Thyroid gland (tissue), 4 donors: ENCODE data around the gene DSC2. TPM values are rescaled to one million over a fixed set of nuclear protein-coding genes. Genes with fewer than 3 reads are reported as not detected.
"Not testable (repeated sequence)": the region's sequence is repeated elsewhere in the genome, so short reads cannot be mapped to it uniquely, and the experiment has no call there.

Experiments used
- DNase-seq, 2 donors: peaks; one replicate each; pipeline ENCODE4 v3.0.0-alpha.2; 2019
- H3K27ac ChIP-seq, 3 donors: fragments of 200-600 bp; sonication (generic); 1 replicate in 2 of 3; 2 replicates in 1 of 3; pipeline ENCODE4 v1.5.1; 2016 to 2019; ENCODE audit warnings: mild to moderate bottlenecking in 1 of 3, moderate library complexity in 1 of 3
- H3K27me3 ChIP-seq: fragments of 200-600 bp; sonication (generic); one replicate; pipeline ENCODE4 v1.5.1; 2019
- H3K36me3 ChIP-seq, 2 donors: fragments of 200-600 bp; sonication (generic); one replicate each; pipeline ENCODE4 v1.5.1; 2016 to 2019
- H3K4me1 ChIP-seq, 2 donors: fragments of 200-600 bp; sonication (generic); one replicate each; pipeline ENCODE4 v1.5.1; 2017 to 2019
- H3K4me3 ChIP-seq, 3 donors: fragments of 200-600 bp; sonication (generic); replicated peaks in 1 of 3; 1 replicate in 2 of 3; 2 replicates in 1 of 3; pipeline ENCODE4 v1.5.1; 2016; ENCODE audit warnings: mild to moderate bottlenecking in 1 of 3
- H3K9me3 ChIP-seq: fragments of 200-600 bp; sonication (generic); one replicate; pipeline ENCODE4 v1.5.1; 2017
- POLR2A ChIP-seq, 2 donors: fragments of 450-650 bp; IDR thresholded peaks; one replicate each; pipeline ENCODE4 v1.6.1; 2017; ENCODE audit warnings: antibody characterized with exemption in 2 of 2, mild to moderate bottlenecking in 2 of 2, moderate library complexity in 1 of 2
- WGBS, 2 donors: methylation state at CpG; one replicate each; pipeline ENCODE4 v1.1.5; 2017; 5-methylcytosine and 5-hydroxymethylcytosine counted together
- intact Hi-C: fragments of 100-400 bp; cut with DNase I; formaldehyde crosslinking; loops from one replicate; pipeline ENCODE4 v1.15.1; 2023
- total RNA-seq, 4 donors: library from RNA; depleted of rRNA; stranded (reverse); fragments of >200 nt; gene quantifications; one replicate each; pipeline ENCODE4 v1.2.3, GENCODE V29; 2016
- TF ChIP-seq, protein P1 (sequence below), 6 experiments: fragments of 200-600 bp in 3 of 6; fragments of 450-650 bp in 3 of 6; sonication (generic) in 3 of 6; IDR thresholded peaks; one replicate each; pipeline ENCODE4 v1.5.1; 2016 to 2019; ENCODE audit warnings: antibody characterized with exemption in 6 of 6, mild to moderate bottlenecking in 2 of 6, inconsistent platforms in 1 of 6, moderate library complexity in 1 of 6

DSC2 gene
- total RNA-seq, 4 donors from 2014 or later = 7.0 to 11.7 (median 7.5) TPM

DNA sequence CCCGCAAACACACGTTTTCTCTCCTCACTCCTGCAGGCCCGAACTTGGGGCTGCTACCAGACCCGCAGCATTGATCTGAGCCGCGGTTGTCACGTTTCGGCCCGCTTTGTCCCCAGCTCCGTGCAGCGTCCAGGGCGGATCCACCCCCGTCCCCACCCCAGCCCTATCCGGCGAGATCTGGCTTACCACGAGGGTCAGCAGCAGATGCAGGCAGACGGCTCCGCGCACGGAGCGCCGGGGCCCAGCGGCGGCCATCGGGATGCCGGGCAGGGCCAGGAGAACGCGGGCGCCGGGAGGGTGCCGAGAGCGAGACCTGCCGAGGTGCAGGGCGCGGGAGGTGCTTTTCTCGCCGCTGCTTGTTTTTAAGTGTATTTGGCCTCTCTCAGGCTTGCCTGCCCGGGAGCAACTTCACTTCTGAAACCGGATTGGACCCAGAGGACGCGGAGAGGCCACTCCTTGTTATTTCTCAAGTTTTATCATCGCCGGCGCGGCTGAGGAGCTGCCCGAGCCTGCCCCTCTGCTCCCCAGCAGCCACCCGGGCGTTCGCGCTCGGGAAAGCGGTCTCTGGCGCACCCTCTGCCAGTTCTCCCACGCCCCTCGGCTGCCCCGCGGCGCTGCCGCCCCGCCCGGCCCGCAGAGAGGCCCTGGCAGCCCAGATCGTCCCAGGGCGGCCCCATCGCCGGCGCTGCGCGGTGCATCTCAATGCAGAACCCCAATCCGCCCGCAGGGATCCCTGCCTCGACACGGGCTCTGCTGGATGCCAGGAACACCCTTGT is 59.6 kb downstream of the DSC2 start, which contains the start of gene DSC3:
Gene DSC3 (minus strand): TSS at position 337 of the 776 bp plus-strand sequence. CDS start 82 bp downstream, at position 255.
- DNase-seq = peak; percentile 12 to 21
- no peak within 1 kb of the TSS for H3K27ac ChIP-seq
- no peaks in the 10 kb centered on the region for H3K9me3 ChIP-seq
- H3K27me3 ChIP-seq = peaks cover 25% of the 10 kb centered on the region
- intact Hi-C loops = no loop called here
- WGBS, 2 donors = 2 to 14% methylated on average over 16 to 62 of the region's 73 CpGs
- peak within 1 kb of the TSS in 2 of 3 donors; percentile 18 to 20 for H3K4me3 ChIP-seq
- H3K36me3 ChIP-seq = no peaks in the 10 kb centered on the region
- TF ChIP-seq, protein P1, sequence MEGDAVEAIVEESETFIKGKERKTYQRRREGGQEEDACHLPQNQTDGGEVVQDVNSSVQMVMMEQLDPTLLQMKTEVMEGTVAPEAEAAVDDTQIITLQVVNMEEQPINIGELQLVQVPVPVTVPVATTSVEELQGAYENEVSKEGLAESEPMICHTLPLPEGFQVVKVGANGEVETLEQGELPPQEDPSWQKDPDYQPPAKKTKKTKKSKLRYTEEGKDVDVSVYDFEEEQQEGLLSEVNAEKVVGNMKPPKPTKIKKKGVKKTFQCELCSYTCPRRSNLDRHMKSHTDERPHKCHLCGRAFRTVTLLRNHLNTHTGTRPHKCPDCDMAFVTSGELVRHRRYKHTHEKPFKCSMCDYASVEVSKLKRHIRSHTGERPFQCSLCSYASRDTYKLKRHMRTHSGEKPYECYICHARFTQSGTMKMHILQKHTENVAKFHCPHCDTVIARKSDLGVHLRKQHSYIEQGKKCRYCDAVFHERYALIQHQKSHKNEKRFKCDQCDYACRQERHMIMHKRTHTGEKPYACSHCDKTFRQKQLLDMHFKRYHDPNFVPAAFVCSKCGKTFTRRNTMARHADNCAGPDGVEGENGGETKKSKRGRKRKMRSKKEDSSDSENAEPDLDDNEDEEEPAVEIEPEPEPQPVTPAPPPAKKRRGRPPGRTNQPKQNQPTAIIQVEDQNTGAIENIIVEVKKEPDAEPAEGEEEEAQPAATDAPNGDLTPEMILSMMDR (IDR thresholded peaks at IDR 0.05) = no peak
- H3K4me1 ChIP-seq = peaks cover 15 to 23% of the 10 kb centered on the region in 2 donors

DNA sequence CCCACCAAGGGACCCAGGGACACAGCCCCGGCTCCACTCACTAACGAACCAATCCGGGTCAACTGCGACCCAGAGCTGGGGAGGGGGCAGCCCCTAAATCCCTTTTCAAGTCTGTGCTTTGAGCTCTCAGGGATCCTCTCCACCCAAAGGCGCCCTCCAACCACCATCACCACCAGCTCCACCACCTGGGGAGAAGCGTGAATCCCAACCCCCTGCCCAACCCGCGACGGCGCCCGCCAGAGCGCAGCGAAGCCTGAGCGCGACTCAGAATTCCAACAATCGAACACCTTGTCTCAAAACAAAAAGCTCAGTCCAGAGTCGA is 60.2 kb downstream of the DSC2 start:
- TF ChIP-seq, protein P1 (IDR thresholded peaks at IDR 0.05) = no peak
- no peak for TF ChIP-seq POLR2A (IDR thresholded peaks at IDR 0.05)
- Histone ChIP-seq H3K27ac (no peak overlapping the region), H3K9me3 (no peaks in the 10 kb centered on the region), H3K36me3 (no peaks in the 10 kb centered on the region), H3K27me3 (peaks cover 25% of the 10 kb centered on the region), H3K4me3 (peak overlapping the region in 2 of 3 donors; percentile 18 to 20), H3K4me1 (peaks cover 15 to 23% of the 10 kb centered on the region in 2 donors)
- no peak for DNase-seq
- WGBS, 2 donors = 2 to 3% methylated on average over 6 to 17 of the region's 17 CpGs
- intact Hi-C loops = no loop called here

DNA sequence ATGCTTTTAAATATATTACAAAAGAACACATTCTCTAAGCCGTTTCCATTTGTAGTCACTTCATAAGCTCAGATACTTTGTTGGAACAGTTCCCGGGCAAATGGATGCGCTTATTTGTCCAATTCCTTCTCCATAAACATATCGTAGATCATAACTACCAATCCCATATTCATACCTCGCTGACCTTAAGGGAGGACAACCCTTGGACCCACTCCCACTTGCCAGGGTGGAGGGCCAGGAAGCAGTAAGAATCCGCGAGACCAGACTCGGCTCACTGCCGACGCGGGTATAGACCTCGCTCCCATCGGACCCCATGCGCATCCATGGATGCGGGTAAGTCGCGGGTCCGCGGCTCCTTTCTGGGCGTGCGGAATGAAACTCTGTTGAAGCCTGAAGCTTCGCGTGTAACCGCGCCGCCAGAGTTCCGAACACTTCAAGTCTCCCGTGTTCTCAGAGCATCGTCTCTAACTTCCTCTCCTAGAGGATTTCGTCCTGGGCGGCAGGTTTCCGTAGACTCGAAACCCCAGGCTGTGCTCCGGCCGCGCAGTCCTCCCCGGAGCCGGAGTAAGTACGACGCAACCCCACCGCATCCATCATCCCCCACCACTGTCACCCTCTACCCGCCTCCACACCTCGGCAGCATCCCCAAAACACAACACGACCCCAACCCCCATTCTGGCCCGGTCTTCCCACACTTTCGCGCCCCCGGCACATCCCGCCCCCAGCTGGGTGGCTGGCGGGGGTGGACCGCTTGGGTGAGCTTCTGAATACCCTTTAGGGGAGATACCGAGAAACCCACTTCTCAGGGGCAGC is 60.7 kb downstream of the DSC2 start:
- no peak overlapping the region for H3K27ac ChIP-seq
- TF ChIP-seq POLR2A (IDR thresholded peaks at IDR 0.05) = no peak
- TF ChIP-seq, protein P1 (IDR thresholded peaks at IDR 0.05) = no peak
- no peak for DNase-seq
- H3K4me3 ChIP-seq = peak overlapping the region in 1 of 3 donors; percentile 3
- WGBS, 2 donors = 2 to 3% methylated on average over 19 to 52 of the region's 52 CpGs
- intact Hi-C loops = no loop called here
- no peaks in the 10 kb centered on the region for H3K36me3 ChIP-seq
- peaks cover 15 to 23% of the 10 kb centered on the region in 2 donors for H3K4me1 ChIP-seq
- H3K27me3 ChIP-seq = peaks cover 25% of the 10 kb centered on the region
- no peaks in the 10 kb centered on the region for H3K9me3 ChIP-seq

DNA sequence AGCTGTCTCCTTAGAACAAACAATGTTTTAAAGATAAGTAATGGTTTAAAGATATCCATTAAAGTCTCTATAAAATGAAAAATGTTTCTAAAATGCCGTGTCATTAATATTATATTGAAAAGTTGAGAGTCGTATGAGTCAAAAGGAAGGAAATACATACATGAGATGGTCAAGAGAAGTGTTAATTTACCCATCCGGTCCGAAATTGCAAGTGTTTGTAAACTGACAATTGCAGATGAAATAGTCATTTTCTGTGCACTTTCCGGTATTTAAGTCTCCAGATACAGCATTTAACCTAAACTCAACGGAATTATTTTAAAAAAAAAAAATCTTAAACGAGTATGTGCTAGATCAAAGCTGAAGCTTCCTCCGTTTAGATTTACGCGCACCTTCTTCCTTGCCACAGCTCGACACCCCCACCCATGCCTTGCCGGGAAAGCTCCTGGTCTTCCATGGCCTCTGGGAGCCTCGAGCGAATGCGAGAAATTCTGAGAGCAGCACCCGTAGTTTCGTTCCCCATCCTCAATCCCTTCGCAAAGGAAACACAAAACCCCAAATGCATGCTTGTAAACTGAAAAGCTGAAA is 61.4 kb downstream of the DSC2 start:
- Histone ChIP-seq H3K27ac (no peak overlapping the region), H3K4me1 (peaks cover 15 to 23% of the 10 kb centered on the region in 2 donors), H3K27me3 (peaks cover 25% of the 10 kb centered on the region), H3K36me3 (no peaks in the 10 kb centered on the region), H3K9me3 (no peaks in the 10 kb centered on the region), H3K4me3 (no peak overlapping the region)
- no peak for DNase-seq
- 11 to 13% methylated on average over 18 of the region's 18 CpGs for WGBS, 2 donors
- intact Hi-C loops = no loop called here
- no peak for TF ChIP-seq POLR2A (IDR thresholded peaks at IDR 0.05)

DNA sequence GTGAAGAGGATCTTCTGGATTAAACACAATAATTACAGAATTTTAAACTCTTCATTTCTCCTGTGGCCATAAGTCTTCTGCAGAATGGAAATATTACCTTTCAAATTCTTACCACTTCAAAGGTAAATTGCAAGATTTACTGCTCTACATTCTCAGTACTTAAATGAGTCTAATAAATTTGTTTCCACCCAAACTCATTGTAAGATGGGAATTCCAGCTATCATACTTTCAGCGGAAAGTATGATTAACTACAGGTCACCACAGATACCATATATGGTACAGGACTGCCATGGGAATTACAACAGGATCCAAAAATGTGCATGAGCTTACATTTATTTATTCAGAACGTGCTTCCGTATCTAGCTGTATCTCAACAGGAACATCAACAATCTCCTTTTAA is 62.8 kb downstream of the DSC2 start:
- intact Hi-C loops = no loop called here
- 77 to 82% methylated on average over 3 of the region's 3 CpGs for WGBS, 2 donors
- Histone ChIP-seq H3K4me1 (peaks cover 15 to 23% of the 10 kb centered on the region in 2 donors), H3K27ac (no peak overlapping the region), H3K36me3 (no peaks in the 10 kb centered on the region), H3K9me3 (no peaks in the 10 kb centered on the region), H3K27me3 (peaks cover 25% of the 10 kb centered on the region), H3K4me3 (no peak overlapping the region)
- DNase-seq = no peak
- no peak for TF ChIP-seq POLR2A (IDR thresholded peaks at IDR 0.05)
- TF ChIP-seq, protein P1 (IDR thresholded peaks at IDR 0.05) = no peak

DNA sequence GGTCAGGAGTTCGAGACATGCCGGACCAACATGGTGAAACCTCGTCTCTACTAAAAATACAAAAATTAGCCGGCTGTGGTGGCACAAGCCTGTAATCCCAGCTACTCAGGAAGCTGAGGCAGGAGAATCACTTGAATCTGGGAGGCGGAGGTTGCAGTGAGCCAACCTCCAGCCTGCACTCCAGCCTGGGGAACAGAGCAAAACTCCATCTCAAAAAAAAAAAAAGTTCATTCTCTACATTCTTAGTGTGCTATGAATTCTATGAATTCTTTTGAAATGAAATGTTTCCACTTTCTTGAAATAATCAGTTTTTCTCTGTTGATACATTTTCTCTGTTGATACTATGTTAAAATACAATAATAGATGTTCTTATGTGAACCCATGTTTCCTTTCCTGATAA is 64.5 kb downstream of the DSC2 start:
- 90 to 91% methylated on average over 5 of the region's 5 CpGs for WGBS, 2 donors
- H3K27ac ChIP-seq, DNase-seq, H3K9me3 ChIP-seq, H3K36me3 ChIP-seq, intact Hi-C loops, H3K4me3 ChIP-seq: not testable (repeated sequence)
- peaks cover 15 to 19% of the 10 kb centered on the region in 2 donors for H3K4me1 ChIP-seq
- peaks cover 25% of the 10 kb centered on the region for H3K27me3 ChIP-seq
